K562 (cell line): ENCODE measurements around the gene LRP1-AS. TPM values are rescaled to one million over a fixed set of nuclear protein-coding genes. Genes with fewer than 3 reads are reported as not detected.

Source experiments
- BRCA1 ChIP-seq, 2 experiments: fragments of 450-650 bp in 1 of 2; sonication (generic) in 1 of 2; formaldehyde crosslinking in 1 of 2; IDR thresholded peaks; 2 replicates each; pipeline versions ENCODE4 v1.5.0 to v1.6.1; 2017 to 2020; ENCODE audit warnings: mild to moderate bottlenecking in 1 of 2, missing genetic modification reagents in 1 of 2
- CBFA2T3 ChIP-seq: fragments of 450-650 bp; IDR thresholded peaks from 2 replicates; pipeline ENCODE4 v1.6.1; 2017
- ELK3 ChIP-seq: fragments of 450-650 bp; formaldehyde crosslinking; IDR thresholded peaks from 2 replicates; pipeline ENCODE4 v1.4.0; 2020; ENCODE audit warnings: mild to moderate bottlenecking
- FOXK1 ChIP-seq: sonication (generic); formaldehyde crosslinking; IDR thresholded peaks from 2 replicates; pipeline ENCODE4 v1.8.0; 2022; ENCODE audit warnings: missing genetic modification reagents, mild to moderate bottlenecking, borderline replicate concordance
- ILF3 ChIP-seq: fragments of 450-650 bp; IDR thresholded peaks from 2 replicates; pipeline ENCODE4 v1.6.1; 2018; ENCODE audit warnings: antibody characterized with exemption, mild to moderate bottlenecking, moderate library complexity, borderline replicate concordance
- MAFK ChIP-seq: IDR thresholded peaks from 2 replicates; pipeline ENCODE4 v1.6.1; 2011; ENCODE audit warnings: low read length, improper control_type of control experiment
- MLLT1 ChIP-seq, 2 experiments: fragments of 450-650 bp; IDR thresholded peaks; 2 replicates each; pipeline ENCODE4 v1.6.1; 2016
- MXD1 ChIP-seq: fragments of 250-450 bp; sonication (Bioruptor Pico); IDR thresholded peaks from 2 replicates; pipeline ENCODE4 v1.8.0; 2021; ENCODE audit warnings: borderline replicate concordance, mild to moderate bottlenecking, moderate library complexity; ENCODE audit not compliant: poor library complexity, severe bottlenecking
- OTX1 ChIP-seq: fragments of 450-650 bp; formaldehyde crosslinking; IDR thresholded peaks from 2 replicates; pipeline ENCODE4 v1.4.0; 2022; ENCODE audit warnings: mild to moderate bottlenecking
- PREB ChIP-seq: sonication (generic); formaldehyde crosslinking; IDR thresholded peaks from 2 replicates; pipeline ENCODE4 v1.8.1; 2023; ENCODE audit warnings: mild to moderate bottlenecking, missing genetic modification reagents
- TEAD4 ChIP-seq, 2 experiments: sonication (generic) in 1 of 2; formaldehyde crosslinking in 1 of 2; IDR thresholded peaks; 2 replicates each; pipeline versions ENCODE4 v1.6.1 to v1.8.0; 2012 to 2022; ENCODE audit warnings: borderline replicate concordance in 1 of 2, inconsistent platforms in 1 of 2, low read length in 1 of 2, mild to moderate bottlenecking in 1 of 2, missing genetic modification reagents in 1 of 2
- ZFP91 ChIP-seq: sonication (generic); formaldehyde crosslinking; IDR thresholded peaks from 2 replicates; pipeline ENCODE4 v1.8.0; 2022; ENCODE audit warnings: mild to moderate bottlenecking, missing genetic modification reagents
- ZNF143 ChIP-seq: sonication (generic); formaldehyde crosslinking; IDR thresholded peaks from 2 replicates; pipeline ENCODE4 v1.9.0; 2022; ENCODE audit warnings: mild to moderate bottlenecking, missing genetic modification reagents
- ZNF324 ChIP-seq: fragments of 250-450 bp; sonication (Bioruptor Pico); IDR thresholded peaks from 2 replicates; pipeline ENCODE4 v1.4.0; 2020; ENCODE audit warnings: mild to moderate bottlenecking
- polyA plus RNA-seq, 8 experiments: library from polyadenylated mRNA; depleted of rRNA in 4 of 8; stranded (reverse) in 5 of 8; unstranded in 3 of 8; fragments of >200 nt; fragmentation: Nextera tagmentation in 2 of 8; fragmentation: Illumina TruSeq in 1 of 8; extraction: Ambion mirVana in 2 of 8; extraction: Trizol in 1 of 8; gene quantifications; 2 replicates each; pipeline versions ENCODE4 v1.2.1 to v1.2.3, GENCODE V29; 2011 to 2014; ENCODE audit warnings: inconsistent platforms in 1 of 8, missing spikeins in 1 of 8
- total RNA-seq, 7 experiments: library from RNA; depleted of rRNA in 6 of 7; stranded (reverse); fragments of >200 nt in 6 of 7; fragmentation: Illumina TruSeq in 2 of 7; extraction: Trizol in 2 of 7; gene quantifications; 2 replicates each; pipeline versions ENCODE4 v1.2.1 to v1.2.3, GENCODE V29; 2011 to 2021; ENCODE audit warnings: low replicate concordance in 1 of 7

LRP1-AS gene
- total and polyA plus RNA-seq, 9 of the 15 experiments (the other 6 are each of a cell fraction or from before 2014, with no cell fraction given): not detected

- no peak for TF ChIP-seq MXD1 (CRISPR knock-in tag)
- TF ChIP-seq PREB (CRISPR knock-in tag): no peak
- no peak for TF ChIP-seq OTX1 (CRISPR knock-in tag)
- no peak for TF ChIP-seq MAFK
- TF ChIP-seq ELK3 (CRISPR knock-in tag): no peak
- TF ChIP-seq ZNF324 (CRISPR knock-in tag): no peak
- no peak for TF ChIP-seq FOXK1 (CRISPR knock-in tag)
- peak; percentile 22; the same call in 1 of the 2 replicates for TF ChIP-seq CBFA2T3
- no peak for TF ChIP-seq MLLT1 (IDR thresholded peaks at IDR 0.05)
- TF ChIP-seq TEAD4 (IDR thresholded peaks at IDR 0.05; ENCODE audit: low read length): peak; percentile 18; the same call in 1 of the 2 replicates
- TF ChIP-seq TEAD4 (CRISPR knock-in tag; IDR thresholded peaks at IDR 0.05; ENCODE audit: borderline replicate concordance): no peak
- no peak for TF ChIP-seq BRCA1 (IDR thresholded peaks at IDR 0.05)
- TF ChIP-seq BRCA1 (CRISPR knock-in tag; IDR thresholded peaks at IDR 0.05): no peak
- TF ChIP-seq ILF3: no peak
- TF ChIP-seq ZNF143: no peak
- no peak for TF ChIP-seq ZFP91
These were observed 49.9 kb downstream of the LRP1-AS start (continued) for GRCh38 chr12:57097554-57097835.
